ENCODE data around the gene B4GALNT4.
A peak's percentile ranks its signal among the peaks of the same experiment; 100 is the strongest.
"Not testable (repeated sequence)": the region's sequence is repeated elsewhere in the genome, so short reads cannot be mapped to it uniquely, and the experiment has no call there.

The B4GALNT4 gene

GRCh38 chr11:340539-341512 is 28.5 kb upstream of the B4GALNT4 start:
- Histone ChIP-seq H3K36me3 (no peaks in the 10 kb centered on the region), H3K27ac (no peak overlapping the region), H3K4me1 (ENCODE audit: control insufficient read depth in 1 of 2, insufficient read depth in 1 of 2, low read depth in 1 of 2, low read length in 1 of 2) (peaks cover 11 to 28% of the 10 kb centered on the region in 2 experiments), H3K27me3 (peaks cover 7% of the 10 kb centered on the region), H3K9me3 (no peaks in the 10 kb centered on the region), H3K4me3 (ENCODE audit: low read depth in 1 of 2, low read length in 1 of 2) (no peak overlapping the region)
- TF ChIP-seq CTCF (IDR thresholded peaks at IDR 0.05) = no peak

DNA sequence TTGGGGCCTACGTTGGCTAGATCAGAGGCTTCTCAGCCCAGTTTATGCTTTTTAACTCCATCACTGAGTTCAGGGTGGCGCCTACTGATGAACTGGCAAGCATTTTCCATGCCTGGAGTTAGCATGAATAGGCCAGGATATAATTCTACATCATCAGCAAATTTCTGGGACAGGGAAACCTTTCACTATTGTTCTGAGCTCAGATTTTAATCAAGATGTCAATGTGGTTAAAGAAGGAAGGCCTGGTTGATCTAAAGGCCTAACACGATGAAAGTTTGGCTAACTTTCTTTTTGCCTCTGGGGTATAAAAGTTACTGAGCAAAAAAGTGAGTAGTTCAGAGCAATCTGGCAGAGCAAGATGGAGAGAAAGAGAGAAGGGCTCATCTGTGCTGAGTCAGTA is 27.0 kb upstream of the B4GALNT4 start:
- no peak for TF ChIP-seq CTCF (IDR thresholded peaks at IDR 0.05)
- H3K27me3 ChIP-seq = peaks cover 8% of the 10 kb centered on the region
- no peaks in the 10 kb centered on the region for H3K9me3 ChIP-seq
- peaks cover 2 to 13% of the 10 kb centered on the region in 2 experiments for H3K4me1 ChIP-seq (ENCODE audit: control insufficient read depth in 1 of 2, insufficient read depth in 1 of 2, low read depth in 1 of 2, low read length in 1 of 2)
- H3K4me3 ChIP-seq (ENCODE audit: low read depth in 1 of 2, low read length in 1 of 2) = no peak overlapping the region
- H3K36me3 ChIP-seq = no peaks in the 10 kb centered on the region
- no peak overlapping the region for H3K27ac ChIP-seq

DNA sequence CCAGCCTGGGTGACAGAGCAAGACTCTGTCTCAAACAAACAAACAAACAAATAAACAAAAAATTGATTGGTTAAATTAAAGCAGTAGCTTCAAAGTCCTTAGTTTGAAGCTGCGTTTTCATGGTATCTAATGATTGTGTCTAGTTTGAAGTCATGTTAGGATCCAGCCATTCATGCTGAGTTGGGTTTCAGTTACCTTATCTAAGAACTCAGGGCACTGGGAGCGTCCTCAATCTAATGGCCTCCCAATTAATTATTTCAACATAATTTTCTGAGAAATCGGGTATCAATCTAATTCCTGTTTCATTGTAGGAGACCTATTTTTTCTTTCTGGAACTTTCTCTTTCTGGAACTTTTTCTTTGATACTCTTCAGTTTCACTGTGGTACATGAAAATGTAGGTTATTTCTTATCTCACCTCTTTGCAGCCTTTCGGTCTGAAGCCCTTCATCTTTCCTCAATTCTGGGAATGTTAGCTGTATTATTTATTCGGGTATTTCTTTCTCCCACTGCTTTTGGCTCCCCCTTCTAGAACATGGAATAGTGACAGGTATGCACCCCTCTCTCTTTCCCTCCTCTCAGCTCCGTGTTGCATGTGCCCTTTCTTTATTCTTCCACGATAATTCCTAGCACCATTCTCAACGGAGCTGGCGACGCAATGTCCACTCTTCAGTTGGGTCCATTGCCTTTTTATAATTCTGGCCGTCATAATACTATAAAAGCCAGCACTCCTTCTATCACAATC is 24.3 kb upstream of the B4GALNT4 start:
- H3K36me3 ChIP-seq = no peaks in the 10 kb centered on the region
- peaks cover 9 to 12% of the 10 kb centered on the region in 2 experiments for H3K4me1 ChIP-seq (ENCODE audit: control insufficient read depth in 1 of 2, insufficient read depth in 1 of 2, low read depth in 1 of 2, low read length in 1 of 2)
- no peak for TF ChIP-seq CTCF (IDR thresholded peaks at IDR 0.05)
- H3K4me3 ChIP-seq (ENCODE audit: low read depth in 1 of 2, low read length in 1 of 2) = no peak overlapping the region
- no peaks in the 10 kb centered on the region for H3K9me3 ChIP-seq
- H3K27me3 ChIP-seq = peaks cover 21% of the 10 kb centered on the region
- H3K27ac ChIP-seq = no peak overlapping the region

DNA sequence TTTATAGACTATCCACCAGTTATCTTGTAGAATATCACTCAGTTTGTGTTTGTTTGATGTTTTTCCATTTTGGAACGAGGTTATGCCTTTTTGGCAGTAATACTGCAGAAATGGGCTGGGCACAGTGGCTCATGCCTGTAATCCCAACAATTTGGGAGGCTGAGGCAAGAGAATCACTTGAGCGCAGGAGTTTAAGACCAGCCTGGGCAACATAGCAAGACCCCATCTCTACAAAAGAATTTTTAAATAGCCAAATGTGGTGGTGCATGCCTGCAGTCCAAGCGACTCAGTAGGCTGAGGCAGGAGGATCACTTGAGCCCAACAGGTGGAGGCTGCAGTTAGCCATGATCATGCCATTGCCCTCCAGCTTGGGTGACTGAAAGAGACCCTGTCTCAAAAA is 22.8 kb upstream of the B4GALNT4 start:
- Histone ChIP-seq H3K4me3 (ENCODE audit: low read depth in 1 of 2, low read length in 1 of 2) (no peak overlapping the region), H3K27ac (no peak overlapping the region), H3K27me3 (peaks cover 37% of the 10 kb centered on the region), H3K4me1 (ENCODE audit: control insufficient read depth in 1 of 2, insufficient read depth in 1 of 2, low read depth in 1 of 2, low read length in 1 of 2) (peaks cover 17 to 19% of the 10 kb centered on the region in 2 experiments), H3K36me3 (no peaks in the 10 kb centered on the region), H3K9me3 (no peaks in the 10 kb centered on the region)
- TF ChIP-seq CTCF (IDR thresholded peaks at IDR 0.05) = no peak

GRCh38 chr11:349270-349954 is 19.9 kb upstream of the B4GALNT4 start:
- H3K27ac ChIP-seq = not testable (repeated sequence)
- H3K4me1 ChIP-seq (ENCODE audit: control insufficient read depth in 1 of 2, insufficient read depth in 1 of 2, low read depth in 1 of 2, low read length in 1 of 2) = peaks cover 22 to 32% of the 10 kb centered on the region in 2 experiments

DNA sequence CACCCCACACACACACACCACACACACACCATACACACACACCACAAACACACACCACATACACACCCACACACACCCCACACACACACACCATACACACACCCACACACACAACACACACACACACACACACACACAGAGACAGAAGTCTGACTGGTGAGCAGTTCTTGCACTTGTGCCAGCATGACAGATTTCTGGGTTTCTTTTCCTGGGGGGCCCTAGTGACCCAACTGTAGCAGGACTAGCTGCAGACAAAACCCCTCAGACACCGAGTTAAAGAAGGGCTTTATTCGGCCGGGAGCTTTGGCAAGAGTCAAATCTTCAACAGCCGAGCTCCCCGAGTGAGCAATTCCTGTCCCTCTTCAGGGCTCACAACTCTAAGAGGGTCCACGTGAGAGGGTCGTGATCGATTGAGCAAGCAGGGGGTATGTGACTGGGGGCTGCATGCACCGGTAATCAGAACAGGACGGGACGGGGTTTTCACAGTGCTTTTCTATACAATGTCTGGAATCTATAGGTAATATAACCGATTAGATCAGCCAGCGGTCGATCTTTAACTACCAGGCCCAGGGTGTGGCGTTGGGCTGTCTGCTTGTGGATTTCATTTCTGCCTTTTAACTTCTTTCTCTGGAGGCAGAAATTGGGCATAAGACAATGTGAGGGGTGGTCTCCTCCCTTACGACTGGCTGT is 19.1 kb upstream of the B4GALNT4 start:
- peaks cover 63% of the 10 kb centered on the region for H3K27me3 ChIP-seq
- peak overlapping the region; percentile 62 for H3K27ac ChIP-seq
- H3K4me1 ChIP-seq (ENCODE audit: control insufficient read depth in 1 of 2, insufficient read depth in 1 of 2, low read depth in 1 of 2, low read length in 1 of 2) = peaks cover 24 to 39% of the 10 kb centered on the region in 2 experiments
- peak overlapping the region in 1 of 2 experiments; percentile 50 for H3K4me3 ChIP-seq (ENCODE audit: low read depth in 1 of 2, low read length in 1 of 2)
- H3K9me3 ChIP-seq, H3K36me3 ChIP-seq: not testable (repeated sequence)

More at GRCh38 chr11:349270-349954, 19.9 kb upstream of the B4GALNT4 start:
- H3K4me3 ChIP-seq (ENCODE audit: low read depth in 1 of 2, low read length in 1 of 2); H3K9me3 ChIP-seq; H3K36me3 ChIP-seq: not testable (repeated sequence)
- peaks cover 62% of the 10 kb centered on the region for H3K27me3 ChIP-seq
